ENCODE results near the gene LYRM9. TPM values are rescaled to one million over a fixed set of nuclear protein-coding genes. Genes with fewer than 3 reads are reported as not detected.
A peak's percentile ranks its signal among the peaks of the same experiment; 100 is the strongest.

LYRM9 gene
- total and polyA plus RNA-seq, 2 experiments from 2014 or later, result 14.6 to 15.4 TPM

DNA sequence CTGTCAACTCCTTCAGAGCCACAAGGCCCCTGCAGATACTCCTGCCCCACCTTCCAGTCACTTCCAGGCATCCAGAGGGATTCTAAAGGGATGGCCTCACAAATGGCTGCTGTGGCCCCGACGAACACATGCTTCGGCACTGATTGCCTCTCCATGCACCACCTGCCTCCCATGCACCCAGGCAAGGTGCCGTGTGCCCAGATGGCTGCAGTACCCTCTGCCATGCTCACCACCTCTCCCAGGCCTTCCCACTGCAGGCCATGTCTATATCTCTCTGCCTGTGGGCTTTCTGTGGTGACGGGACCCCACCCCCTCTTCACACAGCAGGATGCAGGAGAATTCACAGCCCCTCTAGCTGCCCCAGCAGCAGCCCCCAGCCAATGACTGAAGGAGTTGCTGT is 27.9 kb upstream of the LYRM9 start:
- TF ChIP-seq, protein P1, sequence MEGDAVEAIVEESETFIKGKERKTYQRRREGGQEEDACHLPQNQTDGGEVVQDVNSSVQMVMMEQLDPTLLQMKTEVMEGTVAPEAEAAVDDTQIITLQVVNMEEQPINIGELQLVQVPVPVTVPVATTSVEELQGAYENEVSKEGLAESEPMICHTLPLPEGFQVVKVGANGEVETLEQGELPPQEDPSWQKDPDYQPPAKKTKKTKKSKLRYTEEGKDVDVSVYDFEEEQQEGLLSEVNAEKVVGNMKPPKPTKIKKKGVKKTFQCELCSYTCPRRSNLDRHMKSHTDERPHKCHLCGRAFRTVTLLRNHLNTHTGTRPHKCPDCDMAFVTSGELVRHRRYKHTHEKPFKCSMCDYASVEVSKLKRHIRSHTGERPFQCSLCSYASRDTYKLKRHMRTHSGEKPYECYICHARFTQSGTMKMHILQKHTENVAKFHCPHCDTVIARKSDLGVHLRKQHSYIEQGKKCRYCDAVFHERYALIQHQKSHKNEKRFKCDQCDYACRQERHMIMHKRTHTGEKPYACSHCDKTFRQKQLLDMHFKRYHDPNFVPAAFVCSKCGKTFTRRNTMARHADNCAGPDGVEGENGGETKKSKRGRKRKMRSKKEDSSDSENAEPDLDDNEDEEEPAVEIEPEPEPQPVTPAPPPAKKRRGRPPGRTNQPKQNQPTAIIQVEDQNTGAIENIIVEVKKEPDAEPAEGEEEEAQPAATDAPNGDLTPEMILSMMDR (IDR thresholded peaks at IDR 0.05; ENCODE audit: low read depth, low read length), result no peak
- no peak for DNase-seq (ENCODE audit: low read depth in 1 of 2, low spot score in 1 of 2)
- no peaks in the 10 kb centered on the region for H3K4me1 ChIP-seq (ENCODE audit: low read depth)

DNA sequence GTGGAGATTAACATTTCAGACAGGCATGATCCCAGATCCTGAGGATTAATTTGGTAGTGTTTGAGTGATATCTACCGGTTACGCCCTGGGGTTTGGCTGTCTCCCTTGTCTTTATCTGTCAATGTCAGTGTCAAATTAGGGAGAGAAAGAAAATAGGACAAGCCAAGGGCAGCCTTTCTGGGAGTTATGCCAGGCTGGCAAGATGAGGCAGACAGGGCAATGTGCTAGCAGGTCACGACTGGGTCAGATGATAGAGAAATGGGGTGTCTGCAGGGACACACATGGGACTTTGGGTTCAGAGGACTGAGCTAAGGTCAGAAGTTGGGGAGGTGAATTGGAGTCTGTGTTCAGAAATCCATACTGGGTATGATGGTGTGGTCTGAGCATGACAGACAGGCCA is 27.4 kb upstream of the LYRM9 start:
- no peak for DNase-seq (ENCODE audit: low read depth in 1 of 2, low spot score in 1 of 2)
- H3K4me3 ChIP-seq, result no peak overlapping the region
- TF ChIP-seq, protein P1 (IDR thresholded peaks at IDR 0.05; ENCODE audit: low read depth, low read length), result no peak
- H3K27ac ChIP-seq, result no peak overlapping the region
- H3K27me3 ChIP-seq, result peaks cover 27% of the 10 kb centered on the region
- H3K4me1 ChIP-seq (ENCODE audit: low read depth), result no peaks in the 10 kb centered on the region
- H3K36me3 ChIP-seq, result no peaks in the 10 kb centered on the region
- H3K9me3 ChIP-seq (ENCODE audit: low read depth), result no peaks in the 10 kb centered on the region

More for the DNA sequence above, 27.9 kb upstream of the LYRM9 start:
- Histone ChIP-seq H3K4me3 (no peak overlapping the region), H3K36me3 (no peaks in the 10 kb centered on the region), H3K27me3 (peaks cover 23% of the 10 kb centered on the region), H3K9me3 (ENCODE audit: low read depth) (no peaks in the 10 kb centered on the region), H3K27ac (no peak overlapping the region)

DNA sequence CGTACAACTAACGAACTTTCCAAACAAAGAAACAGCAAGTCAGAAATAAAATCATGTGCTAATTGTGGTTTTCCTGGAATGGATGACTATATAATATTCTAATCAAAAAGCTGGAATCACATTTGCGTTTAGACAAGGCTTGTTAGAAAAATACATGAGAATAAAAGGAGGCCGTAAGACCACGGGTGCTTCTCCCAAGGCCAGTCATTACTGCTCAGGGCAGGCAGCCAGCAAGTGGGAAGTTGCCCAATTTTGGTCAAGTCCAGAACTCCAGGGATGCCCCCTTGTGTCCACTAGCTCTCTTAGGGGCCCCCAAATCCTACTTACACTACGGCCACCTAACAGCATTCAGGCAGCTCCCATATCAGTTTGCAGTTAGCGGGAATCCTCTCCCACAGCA is 25.9 kb upstream of the LYRM9 start:
- no peak overlapping the region for H3K27ac ChIP-seq
- no peaks in the 10 kb centered on the region for H3K9me3 ChIP-seq (ENCODE audit: low read depth)
- no peaks in the 10 kb centered on the region for H3K36me3 ChIP-seq
- peaks cover 37% of the 10 kb centered on the region for H3K27me3 ChIP-seq
- no peak overlapping the region for H3K4me3 ChIP-seq
- peak in 1 of 2 donors; percentile 54 for DNase-seq (ENCODE audit: low read depth in 1 of 2, low spot score in 1 of 2)
- no peaks in the 10 kb centered on the region for H3K4me1 ChIP-seq (ENCODE audit: low read depth)
- TF ChIP-seq, protein P1 (IDR thresholded peaks at IDR 0.05; ENCODE audit: low read depth, low read length), result peak; percentile 16

DNA sequence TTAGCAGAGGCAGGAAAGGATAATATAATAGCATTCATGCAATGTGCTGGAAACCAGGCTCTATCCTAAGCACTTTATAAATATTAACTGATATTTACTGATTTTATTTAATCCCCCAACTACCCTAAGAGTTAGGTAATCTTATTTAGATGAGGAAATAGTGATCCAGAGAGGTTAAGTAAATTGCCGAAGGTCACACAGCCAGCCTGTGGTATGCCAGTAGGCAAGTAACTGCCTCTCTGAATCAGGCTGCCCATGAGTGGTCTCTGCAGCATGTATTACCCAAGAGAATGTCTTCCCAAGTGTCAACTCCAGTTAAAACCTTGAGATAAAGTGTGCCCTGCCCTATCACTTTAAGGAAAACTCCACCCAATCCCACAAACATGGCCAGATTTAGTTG is 25.3 kb upstream of the LYRM9 start:
- Histone ChIP-seq H3K36me3 (no peaks in the 10 kb centered on the region), H3K27ac (no peak overlapping the region), H3K9me3 (ENCODE audit: low read depth) (no peaks in the 10 kb centered on the region), H3K4me1 (ENCODE audit: low read depth) (no peaks in the 10 kb centered on the region), H3K27me3 (peaks cover 43% of the 10 kb centered on the region), H3K4me3 (no peak overlapping the region)
- TF ChIP-seq, protein P1 (IDR thresholded peaks at IDR 0.05; ENCODE audit: low read depth, low read length), result no peak
- no peak for DNase-seq (ENCODE audit: low read depth in 1 of 2, low spot score in 1 of 2)

DNA sequence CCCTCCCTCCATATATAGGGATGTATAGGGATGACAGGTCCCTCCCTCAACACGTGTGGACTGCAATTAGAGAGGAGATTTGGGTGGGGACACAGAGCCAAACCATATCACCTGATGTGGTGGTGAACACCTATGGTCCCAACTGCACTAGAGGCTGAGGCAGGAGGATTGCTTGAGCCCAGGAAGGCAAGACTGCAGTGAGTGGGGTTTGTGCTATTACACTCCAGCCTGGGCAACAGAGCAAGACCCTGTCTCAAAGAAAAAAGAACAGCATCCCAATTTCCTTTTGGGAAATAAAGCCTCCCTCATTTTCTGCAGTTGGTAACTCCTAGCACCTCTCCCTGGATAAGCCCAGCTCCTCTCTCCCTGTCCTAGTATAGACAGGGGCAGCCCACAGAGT is 23.8 kb upstream of the LYRM9 start:
- no peak for DNase-seq (ENCODE audit: low read depth in 1 of 2, low spot score in 1 of 2)
- Histone ChIP-seq H3K27ac (no peak overlapping the region), H3K4me1 (ENCODE audit: low read depth) (no peaks in the 10 kb centered on the region), H3K27me3 (peaks cover 53% of the 10 kb centered on the region), H3K4me3 (no peak overlapping the region), H3K36me3 (no peaks in the 10 kb centered on the region), H3K9me3 (ENCODE audit: low read depth) (no peaks in the 10 kb centered on the region)
- TF ChIP-seq, protein P1 (IDR thresholded peaks at IDR 0.05; ENCODE audit: low read depth, low read length), result no peak

DNA sequence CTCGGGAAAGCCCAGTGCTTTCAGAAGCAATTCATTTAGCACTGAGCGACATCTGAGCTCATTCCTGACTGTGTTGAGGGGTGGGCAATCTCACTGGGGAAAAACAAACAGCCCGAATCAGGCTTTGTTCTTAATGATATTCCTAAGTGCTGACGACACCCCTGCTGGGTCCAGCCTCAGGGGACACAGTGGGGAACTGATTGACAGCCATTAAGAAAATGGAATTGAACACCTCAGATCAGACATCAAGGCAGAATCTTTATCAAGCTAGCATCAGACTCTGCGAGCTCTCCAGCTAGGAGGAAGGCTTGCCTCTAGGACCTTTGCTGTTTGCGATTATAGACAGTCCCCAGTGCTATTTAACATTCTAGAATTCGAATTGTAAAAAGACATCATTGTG is 22.5 kb upstream of the LYRM9 start:
- no peak for DNase-seq (ENCODE audit: low read depth in 1 of 2, low spot score in 1 of 2)
- Histone ChIP-seq H3K36me3 (no peaks in the 10 kb centered on the region), H3K4me1 (ENCODE audit: low read depth) (no peaks in the 10 kb centered on the region), H3K9me3 (ENCODE audit: low read depth) (no peaks in the 10 kb centered on the region), H3K27ac (no peak overlapping the region), H3K4me3 (no peak overlapping the region), H3K27me3 (peaks cover 53% of the 10 kb centered on the region)
- TF ChIP-seq, protein P1 (IDR thresholded peaks at IDR 0.05; ENCODE audit: low read depth, low read length), result no peak
